Dedifferentiated amniotic fluid mesenchymal stem cell (primary cell): Measurements from ENCODE around the gene METTL1.
"Not testable (repeated sequence)": the region's sequence is repeated elsewhere in the genome, so short reads cannot be mapped to it uniquely, and the experiment has no call there.

Source experiments
- DNase-seq: peaks from one replicate; pipeline ENCODE4 v3.0.0-alpha.2; 2016; ENCODE audit errors: extremely low spot score

Gene METTL1

GRCh38 chr12:57771873-57772428 is at the start of gene METTL1:
TSS of gene METTL1 (minus strand) at chr12:57772105. CDS start at chr12:57772083, 22 bp downstream.
- peak; percentile 96 for DNase-seq

GRCh38 chr12:57821015-57821414 is 49.1 kb upstream of the METTL1 start:
- not testable (repeated sequence) for DNase-seq

GRCh38 chr12:57820119-57820518 is 48.2 kb upstream of the METTL1 start:
- DNase-seq = not testable (repeated sequence)

DNA sequence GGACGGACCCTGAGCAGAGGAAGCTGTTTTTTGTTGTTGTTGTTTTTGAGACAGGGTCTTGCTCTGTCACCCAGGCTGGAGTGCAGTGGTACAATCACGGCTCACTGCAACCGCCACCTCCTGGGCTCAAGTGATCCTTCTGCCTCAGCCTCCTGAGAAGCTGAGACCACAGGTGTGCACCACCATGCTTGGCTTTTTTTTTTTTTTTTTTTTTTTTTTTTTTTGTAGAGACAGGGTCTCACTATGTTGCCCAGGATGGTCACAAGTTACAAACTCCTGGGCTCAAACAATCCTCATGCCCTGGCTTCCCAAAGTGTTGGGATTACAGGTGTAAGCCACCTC is 46.1 kb upstream of the METTL1 start:
- not testable (repeated sequence) for DNase-seq

DNA sequence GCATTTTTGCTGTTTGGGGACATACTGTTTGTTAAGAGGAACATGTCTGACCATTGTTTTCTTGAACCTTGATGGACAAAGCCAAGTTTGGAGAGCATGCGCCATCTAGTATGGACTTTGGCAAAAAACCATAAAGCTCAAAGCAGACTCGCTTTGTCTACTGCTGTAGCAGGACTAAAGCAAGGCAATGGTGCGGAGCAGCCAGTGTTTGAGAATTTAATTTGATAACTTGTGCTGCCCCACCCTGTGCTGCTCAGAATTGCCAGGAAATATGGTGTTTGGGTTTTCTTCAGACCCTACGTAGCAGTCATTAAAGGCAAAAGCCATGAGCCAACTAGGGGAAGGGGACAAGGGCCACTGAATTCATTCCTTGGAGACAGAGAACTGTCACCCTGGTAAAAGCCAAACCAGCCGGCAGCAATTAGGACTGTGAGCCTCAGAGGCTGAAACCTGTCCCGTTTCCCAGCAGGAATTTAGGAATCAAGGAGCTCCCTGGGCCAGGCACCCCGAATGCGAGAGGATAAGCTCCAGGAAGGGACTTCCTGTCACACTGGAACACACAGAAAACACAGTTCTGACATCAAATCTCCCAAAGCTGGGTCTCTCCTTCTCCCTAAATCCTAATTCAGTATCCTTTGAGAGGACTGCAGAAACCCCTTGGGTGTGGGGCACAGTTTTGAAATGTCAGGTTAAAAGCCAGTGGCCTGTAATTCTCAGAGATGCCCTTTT is 45.5 kb upstream of the METTL1 start:
- DNase-seq = no peak

GRCh38 chr12:57816855-57817151 is 44.9 kb upstream of the METTL1 start:
- DNase-seq = no peak

- DNase-seq = no peak
These were observed 44.3 kb upstream of the METTL1 start for GRCh38 chr12:57816001-57816854.

- no peak for DNase-seq
These were observed 43.5 kb upstream of the METTL1 start for GRCh38 chr12:57815177-57816000.

- no peak for DNase-seq
These were observed 42.3 kb upstream of the METTL1 start for GRCh38 chr12:57813971-57814772.

DNA sequence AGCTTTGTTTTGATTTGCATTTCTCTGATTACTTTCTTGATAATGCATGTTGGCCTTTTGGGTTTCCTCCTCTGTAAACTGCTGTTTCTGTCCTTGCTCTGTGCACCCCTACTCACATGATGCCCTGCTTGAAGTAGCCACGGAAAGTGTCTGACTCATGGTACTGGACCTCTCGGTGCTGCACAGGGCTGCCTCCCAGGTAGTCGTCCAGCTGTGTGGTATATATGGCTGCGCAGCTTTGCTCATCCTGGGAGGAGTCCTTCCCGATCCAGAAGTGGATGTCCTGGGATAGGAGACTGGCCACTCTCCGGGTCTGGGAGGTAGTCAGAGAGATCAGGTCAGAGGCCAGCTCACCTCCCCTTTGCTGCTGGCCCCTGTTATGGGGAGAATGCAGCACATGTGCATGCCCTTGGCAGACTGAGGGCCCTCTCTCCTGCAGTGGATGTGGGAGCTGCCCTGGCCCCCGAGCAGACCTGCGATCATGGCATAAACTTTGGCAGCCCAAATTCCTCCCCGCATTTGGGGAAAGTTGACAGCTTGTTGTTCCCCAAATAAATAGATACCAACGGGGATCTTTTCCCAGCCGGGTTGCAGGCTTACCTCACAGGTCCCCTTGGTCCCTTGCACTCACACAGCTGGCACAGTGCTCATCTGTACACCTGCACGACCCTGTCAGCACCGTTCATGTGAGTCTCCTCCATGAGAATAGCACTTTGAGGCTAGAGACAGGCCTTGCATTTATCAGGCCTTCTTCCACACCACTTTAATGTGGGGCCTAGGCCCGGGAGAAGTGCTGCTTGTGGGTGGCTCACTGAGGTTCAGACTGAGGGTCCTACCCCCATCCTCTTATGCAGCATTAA is 41.4 kb upstream of the METTL1 start:
- no peak for DNase-seq

GRCh38 chr12:57811028-57811755 is 39.3 kb upstream of the METTL1 start:
- DNase-seq = no peak

DNA sequence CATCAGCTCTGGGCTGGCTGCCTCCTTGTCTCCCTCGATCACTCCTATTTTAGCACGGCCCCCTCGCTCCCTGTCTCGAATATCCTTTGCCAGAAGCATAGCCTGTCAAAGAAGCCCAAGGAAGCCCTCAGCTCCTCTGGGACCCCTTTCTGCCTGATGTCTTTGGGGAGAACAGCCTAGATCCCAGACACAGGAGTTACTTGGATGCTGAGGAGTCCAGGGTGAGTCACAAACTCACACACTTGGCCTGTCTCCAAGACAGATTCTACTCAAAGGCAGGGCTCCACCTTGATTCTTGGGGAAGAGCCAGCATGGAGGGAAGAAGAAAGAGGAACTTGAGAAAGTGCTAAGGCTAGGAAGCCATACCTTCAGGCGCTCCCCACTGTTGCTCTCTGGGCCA is 38.5 kb upstream of the METTL1 start:
- DNase-seq = no peak

GRCh38 chr12:57809425-57809824 is 37.5 kb upstream of the METTL1 start:
- DNase-seq = no peak

DNA sequence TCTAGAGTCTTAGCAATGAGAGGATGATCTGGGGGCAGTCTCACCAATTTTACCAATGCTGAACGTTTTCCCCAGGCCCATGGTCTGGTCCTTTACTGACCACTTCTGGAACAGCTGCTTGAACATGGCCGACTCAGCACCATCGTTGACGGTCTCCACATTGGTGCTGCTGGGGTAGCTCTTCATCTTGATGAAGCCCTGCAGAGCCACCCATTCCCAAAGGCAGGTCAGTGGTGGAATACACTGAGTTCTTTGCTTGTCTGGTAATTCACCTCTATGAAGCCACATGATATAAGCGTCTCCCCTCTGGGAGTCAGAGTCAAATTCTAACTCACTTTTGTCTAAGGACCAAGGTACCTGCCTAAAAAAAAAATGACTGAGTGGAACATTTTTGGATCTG is 36.4 kb upstream of the METTL1 start:
- DNase-seq = no peak

- no peak for DNase-seq
These were observed 35.4 kb upstream of the METTL1 start for GRCh38 chr12:57807285-57807684.

GRCh38 chr12:57806677-57807076 is 34.8 kb upstream of the METTL1 start:
- no peak for DNase-seq

DNA sequence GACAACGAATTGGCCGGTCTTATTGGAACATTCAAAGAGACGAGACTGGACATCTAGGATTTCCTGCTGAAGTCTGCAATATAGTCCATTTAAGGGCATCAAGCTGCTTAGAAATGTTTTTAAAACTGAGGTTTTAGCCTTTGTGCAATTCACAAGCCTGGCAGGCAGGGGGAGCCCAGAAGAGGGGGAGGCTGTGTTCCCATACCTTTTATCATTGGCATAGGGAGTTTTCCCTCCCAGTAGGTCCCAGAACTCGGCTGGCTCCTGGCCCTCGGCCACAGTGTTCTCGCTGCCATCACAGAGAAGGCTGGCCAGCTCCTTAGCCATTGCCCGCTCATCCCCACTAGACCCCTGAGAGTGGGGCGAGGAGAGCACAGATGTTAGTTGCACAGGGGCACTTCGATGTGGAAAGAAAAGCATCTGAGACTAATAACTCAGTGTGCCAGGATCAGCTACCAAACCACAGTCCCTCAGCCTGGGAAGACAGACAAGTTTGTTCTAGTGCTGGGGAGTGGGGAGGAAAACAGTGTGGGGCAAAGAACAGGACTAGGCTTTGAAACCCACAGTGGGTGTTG is 31.5 kb upstream of the METTL1 start:
- peak; percentile 42 for DNase-seq

DNA sequence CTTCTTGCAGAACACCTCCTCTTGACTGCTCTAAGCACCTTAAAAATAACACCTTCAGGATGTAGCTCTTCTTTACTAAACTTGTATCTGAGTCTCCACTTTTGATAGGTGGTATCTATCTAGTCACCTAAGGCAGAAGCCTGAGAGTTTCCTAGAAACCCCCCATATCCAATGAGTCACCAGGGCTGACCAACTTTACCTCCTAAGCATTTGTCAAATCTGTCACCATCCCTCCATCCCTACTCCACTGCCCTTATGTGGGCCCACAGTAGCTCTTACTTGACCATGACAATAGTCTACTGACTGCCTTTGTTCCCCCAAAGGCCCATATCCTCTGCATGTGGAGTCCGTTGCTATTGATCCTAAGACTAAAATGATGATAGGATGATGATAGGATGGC is 30.7 kb upstream of the METTL1 start:
- no peak for DNase-seq

DNA sequence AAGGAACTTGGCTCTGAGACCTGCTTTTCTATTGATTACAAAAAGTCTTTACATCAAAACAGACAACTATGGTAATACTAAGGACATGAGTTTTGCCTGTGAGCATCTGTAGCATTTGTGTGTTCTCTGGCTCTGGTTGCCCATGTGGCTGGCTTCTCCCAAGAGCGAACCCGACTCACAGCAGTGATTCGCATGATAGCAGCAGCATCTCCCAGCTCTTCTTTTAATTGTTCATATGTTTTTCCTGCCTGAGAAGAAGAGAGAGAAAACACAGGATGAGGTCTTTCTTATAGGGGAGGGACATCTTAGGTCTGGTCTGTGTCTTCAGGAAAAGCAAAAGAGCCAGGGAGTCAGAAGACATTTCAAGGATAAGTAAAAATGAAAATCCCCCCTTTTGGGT is 29.1 kb upstream of the METTL1 start:
- DNase-seq = no peak
